IMR-90 (cell line): ENCODE measurements around the gene FBXW2. TPM values are rescaled to one million over a fixed set of nuclear protein-coding genes. Genes with fewer than 3 reads are reported as not detected.

Source experiments
- ATAC-seq: fragments of 200-7000 bp; cut with Tn5 transposase; 2 replicates; pipeline ENCODE4 v1.9.1; 2020; ENCODE audit warnings: low read depth, mild to moderate bottlenecking, moderate library complexity
- BruUV-seq: library from RNA; stranded (reverse); fragments of 400-500 nt; replicated peaks from 2 replicates; lab custom pipeline; 2021; lab: Mats Ljungman, UMichigan
- CTCF ChIA-PET: fragments of 300-600 bp; formaldehyde crosslinking; extraction: SDS; loops from one replicate; lab custom pipeline; 2021; ENCODE audit warnings: antibody characterized with exemption; lab: Yijun Ruan, JAX
- POLR2A ChIA-PET: fragments of 300-600 bp; sonication (Branson Sonifier 250); formaldehyde crosslinking; loops from one replicate; lab custom pipeline; 2022; ENCODE audit warnings: antibody characterized with exemption; ENCODE audit not compliant: unreplicated experiment; lab: Charles Lee
- DNase-seq: peaks from one replicate; pipeline ENCODE4 v3.0.0; 2013
- H2AFZ ChIP-seq: replicated peaks from 2 replicates; pipeline ENCODE3; 2013; ENCODE audit warnings: low read length, mild to moderate bottlenecking; ENCODE audit not compliant: poor library complexity
- H2AK5ac ChIP-seq: 2 replicates; pipeline ENCODE4 v1.6.1; 2013; ENCODE audit warnings: low read depth, low read length, inconsistent platforms
- H2AK9ac ChIP-seq: replicated peaks from 2 replicates; pipeline ENCODE3; 2013; ENCODE audit warnings: mild to moderate bottlenecking, low read depth, low read length, moderate library complexity; ENCODE audit not compliant: poor library complexity
- H2BK120ac ChIP-seq: 2 replicates; pipeline ENCODE4 v1.6.1; 2013; ENCODE audit warnings: low read depth, low read length, inconsistent platforms
- H2BK15ac ChIP-seq: 3 replicates; pipeline ENCODE4 v1.6.1; 2013; ENCODE audit warnings: low read depth, low read length, inconsistent platforms
- H2BK20ac ChIP-seq: 2 replicates; pipeline ENCODE4 v1.6.1; 2013; ENCODE audit warnings: low read depth, mild to moderate bottlenecking, inconsistent platforms, low read length, moderate library complexity
- H2BK5ac ChIP-seq: 2 replicates; pipeline ENCODE4 v1.6.1; 2013; ENCODE audit warnings: mild to moderate bottlenecking, low read depth, low read length, inconsistent platforms; ENCODE audit not compliant: poor library complexity, severe bottlenecking
- H3K14ac ChIP-seq: replicated peaks from 2 replicates; pipeline ENCODE4 v1.6.1; 2013; ENCODE audit warnings: low read depth, low read length, inconsistent platforms
- H3K18ac ChIP-seq: 2 replicates; pipeline ENCODE4 v1.6.1; 2013; ENCODE audit warnings: low read depth, low read length, control low read depth
- H3K23ac ChIP-seq: 2 replicates; pipeline ENCODE4 v1.6.1; 2013; ENCODE audit warnings: low read depth, low read length, inconsistent platforms
- H3K27ac ChIP-seq: 2 replicates; pipeline ENCODE4 v1.5.1; 2013; ENCODE audit warnings: mild to moderate bottlenecking, control low read depth, low read length; ENCODE audit not compliant: insufficient read depth
- H3K27me3 ChIP-seq: 2 replicates; pipeline ENCODE4 v1.6.1; 2013; ENCODE audit warnings: low read length; ENCODE audit not compliant: control insufficient read depth, insufficient read depth
- H3K36me3 ChIP-seq: 2 replicates; pipeline ENCODE4 v1.6.1; 2013; ENCODE audit warnings: low read length, mixed read lengths; ENCODE audit not compliant: control insufficient read depth, insufficient read depth
- H3K4ac ChIP-seq: 2 replicates; pipeline ENCODE4 v1.6.1; 2013; ENCODE audit warnings: low read depth, low read length, inconsistent platforms
- H3K4me1 ChIP-seq: 2 replicates; pipeline ENCODE4 v1.6.1; 2013; ENCODE audit warnings: low read length, mixed read lengths; ENCODE audit not compliant: control insufficient read depth, insufficient read depth
- H3K4me2 ChIP-seq: 2 replicates; pipeline ENCODE4 v1.6.1; 2013; ENCODE audit warnings: low read depth, mild to moderate bottlenecking, control low read depth, low read length, moderate library complexity
- H3K4me3 ChIP-seq: 2 replicates; pipeline ENCODE4 v1.5.1; 2013; ENCODE audit warnings: low read depth, mild to moderate bottlenecking, control low read depth, low read length, moderate library complexity; ENCODE audit not compliant: insufficient read depth
- H3K56ac ChIP-seq: 2 replicates; pipeline ENCODE4 v1.6.1; 2013; ENCODE audit warnings: low read length, inconsistent platforms; ENCODE audit not compliant: insufficient read depth; ENCODE audit errors: extremely low read depth
- H3K79me1 ChIP-seq, 2 experiments: 2 replicates each; pipeline ENCODE4 v1.6.1; 2013; ENCODE audit warnings: low read length in 2 of 2, inconsistent platforms in 1 of 2, low read depth in 1 of 2
- H3K9ac ChIP-seq: 2 replicates; pipeline ENCODE4 v1.6.1; 2013; ENCODE audit warnings: low read depth, low read length, control low read depth
- H3K9me1 ChIP-seq: 2 replicates; pipeline ENCODE4 v1.6.1; 2013; ENCODE audit warnings: low read length, inconsistent platforms; ENCODE audit not compliant: insufficient read depth
- H3K9me3 ChIP-seq: 2 replicates; pipeline ENCODE4 v1.6.1; 2013; ENCODE audit warnings: low read length; ENCODE audit not compliant: control insufficient read depth, insufficient read depth
- H4K20me1 ChIP-seq: 2 replicates; pipeline ENCODE4 v1.6.1; 2013; ENCODE audit warnings: low read length, inconsistent platforms; ENCODE audit not compliant: insufficient read depth
- H4K5ac ChIP-seq: 2 replicates; pipeline ENCODE4 v1.6.1; 2013; ENCODE audit warnings: mild to moderate bottlenecking, low read depth, low read length, control low read depth
- H4K8ac ChIP-seq, 2 experiments: 2 replicates each; pipeline ENCODE4 v1.6.1; 2013; ENCODE audit warnings: low read depth in 2 of 2, low read length in 2 of 2, control low read depth in 1 of 2, inconsistent platforms in 1 of 2
- H4K91ac ChIP-seq: 2 replicates; pipeline ENCODE4 v1.6.1; 2013; ENCODE audit warnings: low read depth, low read length, inconsistent platforms; ENCODE audit not compliant: insufficient read depth
- BHLHE40 ChIP-seq: fragments of 150-350 bp; IDR thresholded peaks from 2 replicates; pipeline ENCODE4 v1.6.1; 2016; ENCODE audit warnings: mild to moderate bottlenecking, low read depth, low read length
- CEBPB ChIP-seq: IDR thresholded peaks from 2 replicates; pipeline ENCODE4 v1.6.1; 2012; ENCODE audit warnings: low read depth, low read length, improper control_type of control experiment
- CHD1 ChIP-seq: IDR thresholded peaks from 2 replicates; pipeline ENCODE4 v1.6.1; 2012; ENCODE audit warnings: low read depth, low read length, improper control_type of control experiment
- FOS ChIP-seq: fragments of 150-350 bp; IDR thresholded peaks from 2 replicates; pipeline ENCODE4 v1.6.1; 2016; ENCODE audit warnings: low read depth, low read length
- MAFK ChIP-seq: IDR thresholded peaks from 2 replicates; pipeline ENCODE4 v1.6.1; 2012; ENCODE audit warnings: low read depth, low read length, improper control_type of control experiment
- MAZ ChIP-seq: IDR thresholded peaks from 2 replicates; pipeline ENCODE4 v1.6.1; 2012; ENCODE audit warnings: low read depth, mild to moderate bottlenecking, low read length, improper control_type of control experiment, moderate library complexity, borderline replicate concordance
- MXI1 ChIP-seq: IDR thresholded peaks from 2 replicates; pipeline ENCODE4 v1.6.1; 2012; ENCODE audit warnings: low read depth, mild to moderate bottlenecking, low read length, moderate library complexity, borderline replicate concordance
- NFE2L2 ChIP-seq: fragments of 150-350 bp; IDR thresholded peaks from 2 replicates; pipeline ENCODE4 v1.6.1; 2016; ENCODE audit warnings: low read depth, mild to moderate bottlenecking, low read length
- POLR2A ChIP-seq: IDR thresholded peaks from 2 replicates; pipeline ENCODE4 v1.6.1; 2012; ENCODE audit warnings: mild to moderate bottlenecking, low read depth, low read length
- RAD21 ChIP-seq: IDR thresholded peaks from 2 replicates; pipeline ENCODE4 v1.6.1; 2012; ENCODE audit warnings: low read length, improper control_type of control experiment
- RCOR1 ChIP-seq: IDR thresholded peaks from 2 replicates; pipeline ENCODE4 v1.6.1; 2012; ENCODE audit warnings: mild to moderate bottlenecking, low read length, improper control_type of control experiment; ENCODE audit not compliant: insufficient replicate concordance
- RFX5 ChIP-seq: IDR thresholded peaks from 2 replicates; pipeline ENCODE4 v1.8.0; 2012; ENCODE audit warnings: low read depth, mild to moderate bottlenecking, low read length, moderate library complexity
- SMC3 ChIP-seq: fragments of 150-350 bp; IDR thresholded peaks from 2 replicates; pipeline ENCODE4 v1.6.1; 2016; ENCODE audit warnings: low read depth, mild to moderate bottlenecking, antibody characterized with exemption, low read length, moderate library complexity
- WGBS, 2 experiments: methylation state at CpG; one replicate each; pipeline versions ENCODE4 v1.1.5 to v1.1.7; 2013; ENCODE audit warnings: missing lambda C conversion rate in 2 of 2; ENCODE audit not compliant: insufficient read length in 1 of 2; ENCODE audit errors: extremely low coverage in 2 of 2; 5-methylcytosine and 5-hydroxymethylcytosine counted together
- dilution Hi-C: fragments of 300-500 bp; cut with HindIII; formaldehyde crosslinking; loops from one replicate; pipeline ENCODE4 v1.14.3; 2018; ENCODE audit warnings: low sequenced_read_pairs; ENCODE audit not compliant: unreplicated experiment
- in situ Hi-C: fragments of 300-500 bp; cut with MboI; formaldehyde crosslinking; loops from 3 replicates; pipeline ENCODE4 v1.14.3; 2019; ENCODE audit warnings: low sequenced_read_pairs, inconsistent platforms, mixed read lengths
- intact Hi-C: fragments of 100-400 bp; cut with micrococcal nuclease; formaldehyde crosslinking; loops from 2 replicates; pipeline ENCODE4 v1.10.0; 2022
- polyA plus RNA-seq, 3 experiments: library from polyadenylated mRNA; depleted of rRNA; stranded (reverse); fragments of >200 nt; gene quantifications; 2 replicates each; pipeline ENCODE4 v1.2.3, GENCODE V29; 2012; ENCODE audit warnings: low replicate concordance in 1 of 3
- total RNA-seq: library from RNA; depleted of rRNA; stranded (reverse); fragments of >200 nt; gene quantifications from 2 replicates; pipeline ENCODE4 v1.2.3, GENCODE V29; 2012
- TF ChIP-seq, protein P1 (sequence below): fragments of 150-350 bp; IDR thresholded peaks from 2 replicates; pipeline ENCODE4 v1.6.1; 2017; ENCODE audit warnings: mild to moderate bottlenecking, antibody characterized with exemption, low read length, low read depth
- TF ChIP-seq, protein P2 (sequence below): conservative IDR thresholded peaks from 2 replicates; pipeline ENCODE4 v1.5.1; 2012; ENCODE audit warnings: mild to moderate bottlenecking, low read depth, low read length, improper control_type of control experiment

FBXW2 gene
- total and polyA plus RNA-seq, 2 of the 4 experiments (the other 2 are of a cell fraction) = 27.1 to 43.5 TPM

DNA sequence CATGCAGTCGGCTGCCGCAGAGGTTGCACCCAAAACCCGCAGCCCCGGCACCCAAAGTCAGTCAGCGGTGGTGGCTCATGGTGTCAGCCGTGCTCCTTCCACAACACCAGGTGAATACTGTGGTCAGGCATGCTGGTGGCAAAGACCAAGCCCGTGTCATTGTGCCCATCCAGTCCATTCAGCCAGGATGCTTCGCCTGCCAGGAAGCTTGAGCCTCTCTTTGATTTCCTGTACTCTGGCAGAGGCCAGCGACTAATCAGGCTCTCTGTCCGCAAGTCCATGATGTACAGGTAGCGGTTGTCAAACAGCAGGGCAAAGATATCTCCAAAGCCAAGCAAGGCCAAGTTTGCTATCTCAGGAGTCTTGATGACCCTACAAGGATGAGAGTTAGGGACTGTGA lies 28.7 kb downstream of the FBXW2 start:
- no peak overlapping the region for H3K27ac ChIP-seq
- ChIA-PET CTCF (no interaction called here), POLR2A (no interaction called here)
- H4K91ac ChIP-seq = no peak overlapping the region
- peaks cover 20% of the 10 kb centered on the region for H3K36me3 ChIP-seq
- H4K20me1 ChIP-seq = 0 out of 2 replicates have a peak, but pooled peaks cover 3% of the 10 kb centered on the region
- no peak overlapping the region for H3K4ac ChIP-seq
- no peak overlapping the region for H2AK5ac ChIP-seq
- no peak for TF ChIP-seq SMC3
- TF ChIP-seq RCOR1 = no peak
- no peak for TF ChIP-seq MAFK
- no peak for TF ChIP-seq NFE2L2
- no peak for TF ChIP-seq CEBPB
- TF ChIP-seq, protein P1, sequence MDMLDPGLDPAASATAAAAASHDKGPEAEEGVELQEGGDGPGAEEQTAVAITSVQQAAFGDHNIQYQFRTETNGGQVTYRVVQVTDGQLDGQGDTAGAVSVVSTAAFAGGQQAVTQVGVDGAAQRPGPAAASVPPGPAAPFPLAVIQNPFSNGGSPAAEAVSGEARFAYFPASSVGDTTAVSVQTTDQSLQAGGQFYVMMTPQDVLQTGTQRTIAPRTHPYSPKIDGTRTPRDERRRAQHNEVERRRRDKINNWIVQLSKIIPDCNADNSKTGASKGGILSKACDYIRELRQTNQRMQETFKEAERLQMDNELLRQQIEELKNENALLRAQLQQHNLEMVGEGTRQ = no peak
- no peak for TF ChIP-seq CHD1
- TF ChIP-seq, protein P2, sequence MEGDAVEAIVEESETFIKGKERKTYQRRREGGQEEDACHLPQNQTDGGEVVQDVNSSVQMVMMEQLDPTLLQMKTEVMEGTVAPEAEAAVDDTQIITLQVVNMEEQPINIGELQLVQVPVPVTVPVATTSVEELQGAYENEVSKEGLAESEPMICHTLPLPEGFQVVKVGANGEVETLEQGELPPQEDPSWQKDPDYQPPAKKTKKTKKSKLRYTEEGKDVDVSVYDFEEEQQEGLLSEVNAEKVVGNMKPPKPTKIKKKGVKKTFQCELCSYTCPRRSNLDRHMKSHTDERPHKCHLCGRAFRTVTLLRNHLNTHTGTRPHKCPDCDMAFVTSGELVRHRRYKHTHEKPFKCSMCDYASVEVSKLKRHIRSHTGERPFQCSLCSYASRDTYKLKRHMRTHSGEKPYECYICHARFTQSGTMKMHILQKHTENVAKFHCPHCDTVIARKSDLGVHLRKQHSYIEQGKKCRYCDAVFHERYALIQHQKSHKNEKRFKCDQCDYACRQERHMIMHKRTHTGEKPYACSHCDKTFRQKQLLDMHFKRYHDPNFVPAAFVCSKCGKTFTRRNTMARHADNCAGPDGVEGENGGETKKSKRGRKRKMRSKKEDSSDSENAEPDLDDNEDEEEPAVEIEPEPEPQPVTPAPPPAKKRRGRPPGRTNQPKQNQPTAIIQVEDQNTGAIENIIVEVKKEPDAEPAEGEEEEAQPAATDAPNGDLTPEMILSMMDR = no peak
- no peak for TF ChIP-seq BHLHE40
- TF ChIP-seq FOS = no peak
- TF ChIP-seq MAZ = no peak
- no peak for TF ChIP-seq RAD21
- no peak for TF ChIP-seq MXI1
- no peak for TF ChIP-seq POLR2A
- TF ChIP-seq RFX5 = no peak
- no peak overlapping the region for H2BK120ac ChIP-seq
- intact Hi-C loops = no loop called here
- H3K4me3 ChIP-seq = no peak overlapping the region
- H2BK20ac ChIP-seq = no peak overlapping the region
- H3K18ac ChIP-seq = no peak overlapping the region
- no peak overlapping the region for H3K9ac ChIP-seq
- dilution Hi-C loops = no loop called here
- no peak overlapping the region for H4K8ac ChIP-seq
- no peak overlapping the region for H3K14ac ChIP-seq
- H2BK5ac ChIP-seq = no peak overlapping the region
- no peak overlapping the region for H3K23ac ChIP-seq
- DNase-seq = no peak
- peaks cover 12 to 30% of the 10 kb centered on the region in 2 experiments for H3K79me1 ChIP-seq
- no peak for ATAC-seq
- 0 out of 2 replicates have a peak, but pooled peaks cover 2% of the 10 kb centered on the region for H3K9me1 ChIP-seq
- H2AFZ ChIP-seq = no peak overlapping the region
- H3K56ac ChIP-seq = no peak overlapping the region
- no peak overlapping the region for H2BK15ac ChIP-seq
- no peaks in the 10 kb centered on the region for H3K27me3 ChIP-seq
- H3K4me1 ChIP-seq = peaks cover 8% of the 10 kb centered on the region
- in situ Hi-C loops = loop anchor here (25.0 kb wide), 1 partner anchor 623 kb away; no protein-coding TSS in a partner anchor
- no peaks in the 10 kb centered on the region for H3K9me3 ChIP-seq
- H3K4me2 ChIP-seq = no peak overlapping the region
- H2AK9ac ChIP-seq = no peak overlapping the region
- H4K5ac ChIP-seq = no peak overlapping the region
- BruUV-seq = no TSS peak
- 90% methylated on average over 5 of the region's 11 CpGs; no CpG with 5 or more reads in 1 of the 2 experiments for WGBS, 2 experiments
